CD14-positive monocyte (primary cell): ENCODE results near the gene ERCC6. TPM values are rescaled to one million over a fixed set of nuclear protein-coding genes. Genes with fewer than 3 reads are reported as not detected.

Source experiments
- DNase-seq, 3 donors: peaks; one replicate each; pipeline ENCODE4 v3.0.0-alpha.2; 2011 to 2022
- H2AFZ ChIP-seq: 2 replicates; pipeline ENCODE4 v1.6.0; 2012; ENCODE audit warnings: mild to moderate bottlenecking, low read depth, low read length, inconsistent platforms; ENCODE audit not compliant: insufficient read depth, poor library complexity, severe bottlenecking
- H3K27ac ChIP-seq, 2 donors: 1 replicate in 1 of 2; 2 replicates in 1 of 2; pipeline ENCODE4 v1.5.1; 2012 to 2013; ENCODE audit warnings: low read length in 2 of 2, control low read depth in 1 of 2, inconsistent platforms in 1 of 2, low read depth in 1 of 2, mild to moderate bottlenecking in 1 of 2
- H3K27me3 ChIP-seq, 2 donors: one replicate each; pipeline versions ENCODE4 v1.6.0 to v1.6.1; 2011 to 2013; ENCODE audit warnings: low read length in 2 of 2; ENCODE audit not compliant: control insufficient read depth in 2 of 2, insufficient read depth in 2 of 2
- H3K36me3 ChIP-seq, 2 donors: replicated peaks in 1 of 2; 1 replicate in 1 of 2; 2 replicates in 1 of 2; pipeline versions ENCODE4 v1.5.1 to v1.6.1; 2012 to 2013; ENCODE audit warnings: low read length in 2 of 2, control low read depth in 1 of 2, inconsistent platforms in 1 of 2, mild to moderate bottlenecking in 1 of 2; ENCODE audit not compliant: insufficient read depth in 2 of 2, control insufficient read depth in 1 of 2
- H3K4me1 ChIP-seq, 2 donors: 1 replicate in 1 of 2; 2 replicates in 1 of 2; pipeline versions ENCODE4 v1.5.1 to v1.6.1; 2012 to 2013; ENCODE audit warnings: low read length in 2 of 2, control low read depth in 1 of 2, inconsistent platforms in 1 of 2, mild to moderate bottlenecking in 1 of 2, moderate library complexity in 1 of 2; ENCODE audit not compliant: insufficient read depth in 2 of 2, control insufficient read depth in 1 of 2
- H3K4me2 ChIP-seq: replicated peaks from 2 replicates; pipeline ENCODE3; 2012; ENCODE audit warnings: low read length, moderate library complexity, mild to moderate bottlenecking; ENCODE audit not compliant: poor library complexity, severe bottlenecking; ENCODE audit errors: extremely low read depth
- H3K4me3 ChIP-seq, 3 experiments: fragments of 200-600 bp in 1 of 3; sonication (generic) in 1 of 3; replicated peaks in 1 of 3; 1 replicate in 2 of 3; 2 replicates in 1 of 3; pipeline ENCODE4 v1.5.1; 2011 to 2013; ENCODE audit warnings: low read length in 3 of 3, mild to moderate bottlenecking in 3 of 3, control low read depth in 2 of 3, low read depth in 2 of 3, inconsistent platforms in 1 of 3, moderate library complexity in 1 of 3
- H3K79me2 ChIP-seq: 2 replicates; pipeline ENCODE4 v1.6.0; 2012; ENCODE audit warnings: mild to moderate bottlenecking, control low read depth, inconsistent platforms, low read length, moderate library complexity; ENCODE audit not compliant: insufficient read depth
- H3K9ac ChIP-seq: 2 replicates; pipeline ENCODE4 v1.6.0; 2017; ENCODE audit warnings: low read length, mild to moderate bottlenecking; ENCODE audit not compliant: insufficient read depth, poor library complexity, severe bottlenecking
- H3K9me3 ChIP-seq, 2 donors: replicated peaks in 1 of 2; 1 replicate in 1 of 2; 2 replicates in 1 of 2; pipeline versions ENCODE4 v1.5.1 to v1.6.1; 2012 to 2013; ENCODE audit warnings: low read length in 2 of 2, control low read depth in 1 of 2; ENCODE audit not compliant: control insufficient read depth in 1 of 2, insufficient read depth in 1 of 2
- H4K20me1 ChIP-seq: 2 replicates; pipeline ENCODE4 v1.6.0; 2012; ENCODE audit warnings: mild to moderate bottlenecking, low read length, control low read depth, moderate library complexity; ENCODE audit not compliant: insufficient read depth
- H3K27ac Mint-ChIP-seq, 7 donors: one replicate each; pipeline ENCODE4 v1.8.0; 2020; ENCODE audit warnings: mild to moderate bottlenecking in 7 of 7, mixed read lengths in 7 of 7, moderate library complexity in 6 of 7, inconsistent platforms in 2 of 7
- H3K27me3 Mint-ChIP-seq, 3 donors: one replicate each; pipeline ENCODE4 v1.8.0; 2021 to 2022; ENCODE audit warnings: low read depth in 3 of 3, mild to moderate bottlenecking in 3 of 3, mixed read lengths in 3 of 3, moderate library complexity in 3 of 3, inconsistent platforms in 1 of 3
- H3K36me3 Mint-ChIP-seq, 2 donors: one replicate each; pipeline ENCODE4 v1.8.0; 2020; ENCODE audit warnings: mixed read lengths in 2 of 2, inconsistent platforms in 1 of 2, mild to moderate bottlenecking in 1 of 2
- H3K4me1 Mint-ChIP-seq: one replicate; pipeline ENCODE4 v1.8.0; 2020; ENCODE audit warnings: mild to moderate bottlenecking, mixed read lengths
- H3K4me3 Mint-ChIP-seq, 2 donors: one replicate each; pipeline ENCODE4 v1.8.0; 2020; ENCODE audit warnings: mild to moderate bottlenecking in 2 of 2, mixed read lengths in 2 of 2, moderate library complexity in 1 of 2
- H3K9me3 Mint-ChIP-seq, 7 donors: one replicate each; pipeline ENCODE4 v1.8.0; 2020 to 2022; ENCODE audit warnings: mixed read lengths in 7 of 7, mild to moderate bottlenecking in 6 of 7, moderate library complexity in 6 of 7, inconsistent platforms in 2 of 7
- WGBS: methylation state at CpG from one replicate; pipeline ENCODE4 v1.1.5; 2013; ENCODE audit warnings: missing lambda C conversion rate; ENCODE audit not compliant: insufficient coverage; 5-methylcytosine and 5-hydroxymethylcytosine counted together
- intact Hi-C, 2 donors: fragments of 100-400 bp; cut with micrococcal nuclease; formaldehyde crosslinking; loops; one replicate each; pipeline versions ENCODE4 v1.15.0 to v1.15.1; 2023
- polyA minus RNA-seq: library from RNA; depleted of rRNA, polyadenylated mRNA; stranded (reverse); fragments of >200 nt; gene quantifications from 2 replicates; pipeline ENCODE4 v1.2.3, GENCODE V29; 2012
- polyA plus RNA-seq, 3 donors: library from polyadenylated mRNA; depleted of rRNA in 1 of 3; unstranded in 2 of 3; stranded (reverse) in 1 of 3; fragments of 300-500 nt in 2 of 3; fragments of >200 nt in 1 of 3; fragmentation: Illumina TruSeq in 2 of 3; gene quantifications; 1 replicate in 2 of 3; 2 replicates in 1 of 3; pipeline ENCODE4 v1.2.3, GENCODE V29; 2012 to 2021
- total RNA-seq, 12 experiments: library from RNA in 1 of 12; stranded (reverse) in 1 of 12; fragments of 120-200 nt in 1 of 12; gene quantifications; one replicate each; pipeline ENCODE4 v1.2.4 and lab custom pipeline; 2013 to 2026; ENCODE audit warnings: mixed read lengths in 6 of 12, inconsistent platforms in 1 of 12
- TF ChIP-seq, protein P1 (sequence below): fragments of 200-600 bp; IDR thresholded peaks from one replicate; pipeline ENCODE4 v1.8.0; 2022; ENCODE audit warnings: antibody characterized with exemption, mild to moderate bottlenecking

Gene ERCC6
- 10.7 TPM for total RNA-seq (2013)
- polyA plus RNA-seq = 1 to 10 TPM; 5.4 to 6.2 (median 6.0) TPM
- polyA minus RNA-seq = 5.7 and 5.8 TPM in 2 replicates
- total RNA-seq (lab: John Stamatoyannopoulos, UW) = 43.3 to 134 (median 80.2) reads per million in 11 experiments

DNA sequence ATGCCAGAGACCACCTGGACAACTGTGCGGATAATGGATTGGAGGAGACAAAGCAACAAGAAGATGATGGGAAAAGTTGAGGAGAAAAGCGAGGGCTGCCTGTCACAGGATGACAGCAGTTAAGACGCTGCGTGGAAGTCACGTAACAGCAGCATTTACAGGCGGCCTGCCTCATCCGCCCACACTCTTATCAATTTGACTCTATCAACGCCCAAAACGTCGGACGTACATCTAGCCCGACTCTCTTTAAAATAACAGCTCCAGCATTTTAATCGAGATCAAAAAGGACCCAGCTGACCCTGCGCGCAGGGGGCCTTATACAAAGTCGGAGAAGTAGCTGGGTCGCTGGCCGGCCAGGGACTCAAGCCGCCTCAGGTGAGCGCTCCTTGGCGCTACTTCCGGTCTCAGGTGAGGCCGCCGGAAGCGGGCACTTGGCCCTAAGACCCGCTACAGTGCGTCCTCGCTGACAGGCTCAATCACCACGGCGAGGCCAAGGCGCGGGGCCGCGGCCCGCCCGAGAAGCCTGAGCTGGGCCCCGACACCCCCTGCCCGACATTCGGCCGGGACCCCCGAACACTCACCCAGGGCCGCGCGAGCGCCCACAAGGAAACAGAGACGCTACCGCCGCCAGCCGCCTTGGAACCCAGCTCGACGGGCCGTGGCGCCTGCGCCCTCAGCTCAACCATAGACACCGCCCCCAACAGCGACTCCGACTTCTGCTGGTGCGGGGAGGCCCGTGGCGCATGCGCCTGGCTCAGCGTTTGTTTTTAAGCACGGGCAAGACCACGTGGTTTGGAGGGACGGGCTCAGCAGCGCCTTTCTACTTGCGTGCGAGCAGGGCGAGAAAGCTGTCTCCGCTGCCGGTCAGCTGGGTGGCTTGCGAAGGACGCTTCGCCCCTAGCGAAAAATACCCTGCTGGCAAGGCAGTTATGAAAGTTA lies at the start of gene ERCC6:
Gene ERCC6, minus strand, starts transcription at position 741 of the 939 bp plus-strand sequence.
- peaks cover 52% of the 10 kb centered on the region for H3K4me1 Mint-ChIP-seq
- H3K9me3 Mint-ChIP-seq = peaks cover 0 to 5% (median 2%) of the 10 kb centered on the region in 7 donors
- peak within 1 kb of the TSS; percentile 93 for H3K9ac ChIP-seq
- H3K36me3 ChIP-seq = no peaks in the 10 kb centered on the region
- peak within 1 kb of the TSS; percentile 94 to 100 for H3K27ac ChIP-seq
- peak within 1 kb of the TSS; percentile 76 for H3K4me2 ChIP-seq
- peak; percentile 98 to 100 (median 99) for DNase-seq
- peak within 1 kb of the TSS; percentile 85 for H2AFZ ChIP-seq
- H3K27me3 Mint-ChIP-seq = peaks cover under 1 to 2% (median 1%) of the 10 kb centered on the region in 3 donors
- peaks cover 0 to 3% of the 10 kb centered on the region in 2 donors for H3K36me3 Mint-ChIP-seq
- H3K27ac Mint-ChIP-seq = peak within 1 kb of the TSS; percentile 94 to 99 (median 96)
- H3K9me3 ChIP-seq = no peaks in the 10 kb centered on the region
- H3K4me3 Mint-ChIP-seq = peak within 1 kb of the TSS; percentile 90 to 94
- TF ChIP-seq, protein P1, sequence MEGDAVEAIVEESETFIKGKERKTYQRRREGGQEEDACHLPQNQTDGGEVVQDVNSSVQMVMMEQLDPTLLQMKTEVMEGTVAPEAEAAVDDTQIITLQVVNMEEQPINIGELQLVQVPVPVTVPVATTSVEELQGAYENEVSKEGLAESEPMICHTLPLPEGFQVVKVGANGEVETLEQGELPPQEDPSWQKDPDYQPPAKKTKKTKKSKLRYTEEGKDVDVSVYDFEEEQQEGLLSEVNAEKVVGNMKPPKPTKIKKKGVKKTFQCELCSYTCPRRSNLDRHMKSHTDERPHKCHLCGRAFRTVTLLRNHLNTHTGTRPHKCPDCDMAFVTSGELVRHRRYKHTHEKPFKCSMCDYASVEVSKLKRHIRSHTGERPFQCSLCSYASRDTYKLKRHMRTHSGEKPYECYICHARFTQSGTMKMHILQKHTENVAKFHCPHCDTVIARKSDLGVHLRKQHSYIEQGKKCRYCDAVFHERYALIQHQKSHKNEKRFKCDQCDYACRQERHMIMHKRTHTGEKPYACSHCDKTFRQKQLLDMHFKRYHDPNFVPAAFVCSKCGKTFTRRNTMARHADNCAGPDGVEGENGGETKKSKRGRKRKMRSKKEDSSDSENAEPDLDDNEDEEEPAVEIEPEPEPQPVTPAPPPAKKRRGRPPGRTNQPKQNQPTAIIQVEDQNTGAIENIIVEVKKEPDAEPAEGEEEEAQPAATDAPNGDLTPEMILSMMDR = no peak
- intact Hi-C loops = no loop called here
- under 1% methylated on average over 62 of the region's 75 CpGs for WGBS
- peaks cover 39 to 52% of the 10 kb centered on the region in 2 donors for H3K4me1 ChIP-seq
- peaks cover 30% of the 10 kb centered on the region for H3K79me2 ChIP-seq
- H3K4me3 ChIP-seq = peak within 1 kb of the TSS; percentile 64 to 78 (median 72)
- H4K20me1 ChIP-seq = peaks cover 5% of the 10 kb centered on the region
- no peaks in the 10 kb centered on the region for H3K27me3 ChIP-seq

DNA sequence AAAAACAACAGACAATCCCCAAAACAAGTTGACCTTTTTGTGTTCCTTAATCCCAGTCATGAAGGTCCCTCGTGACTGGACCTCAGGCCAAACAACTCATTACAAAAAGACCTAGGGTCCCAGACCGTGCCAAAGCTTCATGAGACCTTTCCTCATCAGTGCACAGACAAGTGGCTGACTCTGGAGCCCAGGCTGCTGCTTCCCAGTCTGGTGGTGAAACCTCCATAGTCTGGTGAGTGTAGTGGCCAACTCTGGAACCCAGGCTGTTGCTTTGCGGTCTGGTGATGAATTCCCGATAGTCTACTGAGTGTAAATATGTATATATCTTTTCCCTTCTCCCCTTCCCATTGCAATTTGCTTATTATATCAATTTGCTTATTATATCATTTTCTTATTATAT lies 49.1 kb upstream of the ERCC6 start:
- no peaks in the 10 kb centered on the region for H3K36me3 ChIP-seq
- no peak overlapping the region for H3K4me2 ChIP-seq
- no peak overlapping the region for H3K9ac ChIP-seq
- no peak overlapping the region for H3K27ac Mint-ChIP-seq
- H3K4me1 ChIP-seq = no peaks in the 10 kb centered on the region
- no peak overlapping the region for H2AFZ ChIP-seq
- H3K27ac ChIP-seq = no peak overlapping the region
- intact Hi-C loops = no loop called here
- H3K36me3 Mint-ChIP-seq = no peaks in the 10 kb centered on the region
- H4K20me1 ChIP-seq = no peaks in the 10 kb centered on the region
- H3K9me3 Mint-ChIP-seq = peaks cover 2 to 20% (median 11%) of the 10 kb centered on the region in 7 donors
- H3K9me3 ChIP-seq = no peaks in the 10 kb centered on the region
- TF ChIP-seq, protein P1 = no peak
- H3K4me1 Mint-ChIP-seq = no peaks in the 10 kb centered on the region
- 100% methylated on average over 1 of the region's 4 CpGs for WGBS
- DNase-seq = no peak
- peaks cover 0 to 2% of the 10 kb centered on the region in 2 donors for H3K27me3 ChIP-seq
- peaks cover 7 to 13% (median 9%) of the 10 kb centered on the region in 3 donors for H3K27me3 Mint-ChIP-seq
- H3K4me3 Mint-ChIP-seq = no peak overlapping the region
- H3K4me3 ChIP-seq = no peak overlapping the region
- H3K79me2 ChIP-seq = no peaks in the 10 kb centered on the region
